H1 (cell line): ENCODE data around the gene TPRG1L. TPM values are rescaled to one million over a fixed set of nuclear protein-coding genes. Genes with fewer than 3 reads are reported as not detected.

Source experiments
- BCL11A ChIP-seq, 2 experiments: IDR thresholded peaks; one replicate each; pipeline ENCODE4 v1.6.1; 2011; ENCODE audit warnings: low read depth in 2 of 2, low read length in 2 of 2, mild to moderate bottlenecking in 2 of 2
- CHD7 ChIP-seq: fragments of 300-600 bp; sonication (generic); IDR thresholded peaks from 2 replicates; pipeline ENCODE4 v1.7.1; 2012; ENCODE audit warnings: low read length, moderate library complexity, mild to moderate bottlenecking, inconsistent platforms; ENCODE audit not compliant: insufficient replicate concordance
- CTCF ChIP-seq, 3 experiments: IDR thresholded peaks; 1 replicate in 2 of 3; 2 replicates in 1 of 3; pipeline versions ENCODE4 v1.5.1 to v1.6.1; 2011; ENCODE audit warnings: low read length in 3 of 3, mild to moderate bottlenecking in 3 of 3, inconsistent platforms in 2 of 3, low read depth in 1 of 3, moderate library complexity in 1 of 3; ENCODE audit not compliant: insufficient read depth in 1 of 3; ENCODE audit errors: control extremely low read depth in 1 of 3
- EGR1 ChIP-seq: IDR thresholded peaks from 2 replicates; pipeline ENCODE4 v1.6.1; 2011; ENCODE audit warnings: low read depth, low read length, borderline replicate concordance
- FOSL1 ChIP-seq: IDR thresholded peaks from 2 replicates; pipeline ENCODE4 v1.6.1; 2011; ENCODE audit warnings: mild to moderate bottlenecking, low read depth, low read length, moderate library complexity; ENCODE audit not compliant: insufficient read depth
- NRF1 ChIP-seq: IDR thresholded peaks from 2 replicates; pipeline ENCODE4 v1.6.1; 2011; ENCODE audit warnings: mild to moderate bottlenecking, low read depth, low read length, improper control_type of control experiment
- POU5F1 ChIP-seq: IDR thresholded peaks from 2 replicates; pipeline ENCODE4 v1.6.1; 2011; ENCODE audit warnings: low read depth, mild to moderate bottlenecking, low read length, moderate library complexity
- RFX5 ChIP-seq: IDR thresholded peaks from 2 replicates; pipeline ENCODE4 v1.6.1; 2011; ENCODE audit warnings: low read depth, low read length, improper control_type of control experiment, borderline replicate concordance
- polyA plus RNA-seq, 7 experiments: library from polyadenylated mRNA; depleted of rRNA in 3 of 7; stranded (reverse) in 5 of 7; unstranded in 2 of 7; fragments of >200 nt in 5 of 7; fragments of 200-250 nt in 2 of 7; gene quantifications; 1 replicate in 5 of 7; 2 replicates in 1 of 7; 4 replicates in 1 of 7; pipeline versions ENCODE4 v1.2.1 to v1.2.3, GENCODE V29; 2011 to 2013; ENCODE audit warnings: missing spikeins in 2 of 7, mixed read lengths in 2 of 7
- total RNA-seq: library from RNA; stranded (reverse); fragmentation: NEBNext Ultra II Directional; extraction: Animal tissue kit (Norgen Biotek cat#: 25700); gene quantifications from 2 replicates; pipeline ENCODE4 v1.2.1, GENCODE V29; 2021

The TPRG1L gene
- total and polyA plus RNA-seq, 2 of the 8 experiments (the other 6 are each of a cell fraction or from before 2014, with no cell fraction given) = 21.7 to 22.3 TPM

- TF ChIP-seq CHD7 (no peak), NRF1 (no peak), RFX5 (no peak), EGR1 (no peak), POU5F1 (no peak), FOSL1 (no peak), BCL11A (IDR thresholded peaks at IDR 0.05; ENCODE audit: low read depth in 2 of 2, low read length in 2 of 2) (no peak), CTCF (IDR thresholded peaks at IDR 0.05; ENCODE audit: control extremely low read depth in 1 of 3, insufficient read depth in 1 of 3, low read depth in 1 of 3, low read length in 3 of 3) (no peak)
Observed at GRCh38 chr1:3645666-3646355, 21.0 kb downstream of the TPRG1L start (continued).
